ENCODE results near the gene NACC2. TPM values are rescaled to one million over a fixed set of nuclear protein-coding genes. Genes with fewer than 3 reads are reported as not detected.
A peak's percentile ranks its signal among the peaks of the same experiment; 100 is the strongest.

NACC2 gene
- polyA plus RNA-seq, 1 donor (not counting 4 experiments of a cell fraction or from before 2014, with no cell fraction given): 4.6 TPM

DNA sequence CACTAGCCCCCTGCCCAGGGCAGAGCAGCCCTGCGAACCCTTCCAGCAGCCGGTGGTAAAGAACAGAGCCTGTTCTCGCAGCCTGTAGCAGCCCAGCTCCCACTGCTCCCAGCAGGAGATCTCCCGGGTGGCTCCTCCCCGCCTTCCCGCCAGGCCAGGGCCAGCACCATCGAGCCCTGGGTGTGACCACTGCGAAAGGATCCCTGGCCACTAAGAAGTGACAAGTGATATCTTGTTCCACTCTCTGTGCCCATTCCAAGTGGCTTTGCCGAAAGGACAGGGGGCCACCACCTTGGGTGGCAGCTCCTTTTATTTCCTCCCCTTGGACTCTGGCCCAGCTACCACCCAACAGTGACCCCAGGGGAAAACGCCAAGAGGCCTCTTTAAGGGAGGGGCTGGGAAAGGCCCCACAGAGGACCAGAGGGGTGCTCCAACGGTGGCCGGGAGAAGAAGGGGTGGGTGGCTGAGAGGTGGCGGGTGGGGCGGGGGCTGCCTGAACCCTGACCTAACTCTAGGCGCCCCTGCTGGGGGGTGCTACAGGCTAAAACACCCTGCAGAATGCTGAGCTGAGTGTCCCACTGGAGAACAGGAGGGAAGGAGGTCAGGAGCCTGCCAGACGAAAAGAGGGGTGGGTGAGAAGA, 1.6 kb downstream of the NACC2 start:
- Histone ChIP-seq H4K20me1 (ENCODE audit: control insufficient read depth, extremely low read depth, insufficient read depth, low read length) (peaks cover 16% of the 10 kb centered on the region), H3K9ac (ENCODE audit: control insufficient read depth, extremely low read depth, insufficient read depth, low read length) (peak overlapping the region; percentile 81), H3K79me2 (ENCODE audit: control insufficient read depth, insufficient read depth, low read length) (peaks cover 62% of the 10 kb centered on the region), H3K27ac (ENCODE audit: control insufficient read depth, insufficient read depth, low read length) (peak overlapping the region; percentile 20), H3K9me1 (ENCODE audit: control insufficient read depth, extremely low read depth, insufficient read depth, low read length) (no peaks in the 10 kb centered on the region), H3K4me2 (ENCODE audit: control insufficient read depth, extremely low read depth, insufficient read depth, low read depth, low read length) (peak overlapping the region; percentile 87), H3K36me3 (ENCODE audit: control insufficient read depth in 2 of 2, extremely low read depth in 1 of 2, insufficient read depth in 2 of 2, low read length in 2 of 2) (peaks cover 5 to 6% of the 10 kb centered on the region in 2 experiments), H2AFZ (ENCODE audit: control insufficient read depth, low read length) (no peak overlapping the region), H3K9me3 (ENCODE audit: control insufficient read depth, low read depth, low read length) (no peaks in the 10 kb centered on the region), H3K4me3 (ENCODE audit: control insufficient read depth in 2 of 3, extremely low read depth in 1 of 3, insufficient read depth in 2 of 3, low read depth in 1 of 3, low read length in 3 of 3) (peak overlapping the region; percentile 76 to 90 (median 78)), H3K27me3 (ENCODE audit: control insufficient read depth, extremely low read depth, insufficient read depth, low read length) (no peaks in the 10 kb centered on the region), H3K4me1 (ENCODE audit: control insufficient read depth, extremely low read depth, insufficient read depth, low read length) (peaks cover 18% of the 10 kb centered on the region)
- FAIRE-seq (no peak), DNase-seq (ENCODE audit: low read depth, low spot score) (no peak)
- dilution Hi-C loops (cut with MboI; ENCODE audit: extremely low pct_ligation_motif_present, low sequenced_read_pairs): no loop called here
- no peak for TF ChIP-seq CTCF (optimal IDR thresholded peaks at IDR 0.05 in 1 of 3, IDR thresholded peaks at IDR 0.05 in 1 of 3, conservative IDR thresholded peaks at IDR 0.05 in 1 of 3; ENCODE audit: extremely low read depth in 1 of 3, insufficient read depth in 2 of 3, low read length in 3 of 3)

- TF ChIP-seq CTCF (optimal IDR thresholded peaks at IDR 0.05 in 1 of 3, IDR thresholded peaks at IDR 0.05 in 1 of 3, conservative IDR thresholded peaks at IDR 0.05 in 1 of 3; ENCODE audit: extremely low read depth in 1 of 3, insufficient read depth in 2 of 3, low read length in 3 of 3): no peak
- TF ChIP-seq EZH2 (IDR thresholded peaks at IDR 0.05; ENCODE audit: low read length): no peak
- no peak overlapping the region for H3K4me2 ChIP-seq (ENCODE audit: control insufficient read depth, extremely low read depth, insufficient read depth, low read depth, low read length)
- H3K9me3 ChIP-seq (ENCODE audit: control insufficient read depth, low read depth, low read length): no peaks in the 10 kb centered on the region
- peaks cover 18% of the 10 kb centered on the region for H3K4me1 ChIP-seq (ENCODE audit: control insufficient read depth, extremely low read depth, insufficient read depth, low read length)
- peaks cover 5 to 8% of the 10 kb centered on the region in 2 experiments for H3K36me3 ChIP-seq (ENCODE audit: control insufficient read depth in 2 of 2, extremely low read depth in 1 of 2, insufficient read depth in 2 of 2, low read length in 2 of 2)
- peaks cover 21% of the 10 kb centered on the region for H4K20me1 ChIP-seq (ENCODE audit: control insufficient read depth, extremely low read depth, insufficient read depth, low read length)
- FAIRE-seq (no peak), DNase-seq (ENCODE audit: low read depth, low spot score) (no peak)
- H3K79me2 ChIP-seq (ENCODE audit: control insufficient read depth, insufficient read depth, low read length): peaks cover 69% of the 10 kb centered on the region
- H3K27me3 ChIP-seq (ENCODE audit: control insufficient read depth, extremely low read depth, insufficient read depth, low read length): no peaks in the 10 kb centered on the region
- no peak overlapping the region for H3K4me3 ChIP-seq (ENCODE audit: control insufficient read depth in 2 of 3, extremely low read depth in 1 of 3, insufficient read depth in 2 of 3, low read depth in 1 of 3, low read length in 3 of 3)
- H3K27ac ChIP-seq (ENCODE audit: control insufficient read depth, insufficient read depth, low read length): no peak overlapping the region
- H3K9ac ChIP-seq (ENCODE audit: control insufficient read depth, extremely low read depth, insufficient read depth, low read length): no peak overlapping the region
- no peaks in the 10 kb centered on the region for H3K9me1 ChIP-seq (ENCODE audit: control insufficient read depth, extremely low read depth, insufficient read depth, low read length)
- dilution Hi-C loops (cut with MboI; ENCODE audit: extremely low pct_ligation_motif_present, low sequenced_read_pairs): no loop called here
- no peak overlapping the region for H2AFZ ChIP-seq (ENCODE audit: control insufficient read depth, low read length)
Measured at GRCh38 chr9:136092741-136093140, 2.3 kb downstream of the NACC2 start.
